GM12874 (cell line): ENCODE data around the gene TRIM75.

Experiments used
- TF ChIP-seq, protein P1 (sequence below): IDR thresholded peaks from 2 replicates; pipeline ENCODE4 v1.5.1; 2011; ENCODE audit warnings: low read depth, mild to moderate bottlenecking, control low read depth, low read length, moderate library complexity; ENCODE audit not compliant: insufficient read depth

The TRIM75 gene

DNA sequence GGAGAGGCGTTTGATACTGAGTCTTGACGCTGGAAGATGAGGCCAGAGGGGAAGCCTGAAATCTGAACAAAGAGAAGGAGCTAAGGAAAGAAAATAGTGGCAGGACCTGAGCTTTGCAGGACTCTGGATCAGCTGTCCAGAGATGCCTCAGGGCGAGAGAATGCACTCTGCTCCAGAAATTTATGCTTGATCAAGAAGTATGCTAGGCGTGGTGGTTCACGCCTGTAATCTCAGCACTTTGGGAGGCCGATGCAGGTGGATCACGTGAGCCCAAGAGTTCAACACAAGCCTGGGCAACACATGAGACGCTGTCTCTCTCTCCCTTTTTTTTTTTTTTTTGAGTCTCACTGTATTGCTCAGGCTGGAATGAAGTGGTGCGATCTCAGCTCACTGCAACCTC, 1.9 kb downstream of the TRIM75 start:
- TF ChIP-seq, protein P1, sequence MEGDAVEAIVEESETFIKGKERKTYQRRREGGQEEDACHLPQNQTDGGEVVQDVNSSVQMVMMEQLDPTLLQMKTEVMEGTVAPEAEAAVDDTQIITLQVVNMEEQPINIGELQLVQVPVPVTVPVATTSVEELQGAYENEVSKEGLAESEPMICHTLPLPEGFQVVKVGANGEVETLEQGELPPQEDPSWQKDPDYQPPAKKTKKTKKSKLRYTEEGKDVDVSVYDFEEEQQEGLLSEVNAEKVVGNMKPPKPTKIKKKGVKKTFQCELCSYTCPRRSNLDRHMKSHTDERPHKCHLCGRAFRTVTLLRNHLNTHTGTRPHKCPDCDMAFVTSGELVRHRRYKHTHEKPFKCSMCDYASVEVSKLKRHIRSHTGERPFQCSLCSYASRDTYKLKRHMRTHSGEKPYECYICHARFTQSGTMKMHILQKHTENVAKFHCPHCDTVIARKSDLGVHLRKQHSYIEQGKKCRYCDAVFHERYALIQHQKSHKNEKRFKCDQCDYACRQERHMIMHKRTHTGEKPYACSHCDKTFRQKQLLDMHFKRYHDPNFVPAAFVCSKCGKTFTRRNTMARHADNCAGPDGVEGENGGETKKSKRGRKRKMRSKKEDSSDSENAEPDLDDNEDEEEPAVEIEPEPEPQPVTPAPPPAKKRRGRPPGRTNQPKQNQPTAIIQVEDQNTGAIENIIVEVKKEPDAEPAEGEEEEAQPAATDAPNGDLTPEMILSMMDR: no peak

DNA sequence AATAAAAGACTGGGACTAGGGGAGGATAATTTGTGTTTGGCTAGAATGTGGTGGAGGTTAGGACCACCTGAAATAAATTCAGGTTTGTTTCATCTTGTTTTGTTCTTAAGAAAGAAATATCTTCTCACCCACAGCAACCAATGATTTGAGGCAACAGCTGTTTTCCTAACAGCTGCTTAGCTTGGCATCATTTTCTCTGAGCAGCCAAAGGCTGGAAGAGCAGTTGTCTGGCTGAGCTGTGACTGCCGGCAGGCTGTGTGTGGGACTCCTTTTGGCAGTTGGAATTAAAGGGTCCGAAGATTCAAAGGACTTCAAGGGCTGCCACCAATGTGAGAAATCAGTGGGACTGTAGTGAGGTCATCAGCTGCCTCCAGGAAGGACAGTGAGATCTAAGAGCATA, 5.0 kb downstream of the TRIM75 start:
- TF ChIP-seq, protein P1: no peak

DNA sequence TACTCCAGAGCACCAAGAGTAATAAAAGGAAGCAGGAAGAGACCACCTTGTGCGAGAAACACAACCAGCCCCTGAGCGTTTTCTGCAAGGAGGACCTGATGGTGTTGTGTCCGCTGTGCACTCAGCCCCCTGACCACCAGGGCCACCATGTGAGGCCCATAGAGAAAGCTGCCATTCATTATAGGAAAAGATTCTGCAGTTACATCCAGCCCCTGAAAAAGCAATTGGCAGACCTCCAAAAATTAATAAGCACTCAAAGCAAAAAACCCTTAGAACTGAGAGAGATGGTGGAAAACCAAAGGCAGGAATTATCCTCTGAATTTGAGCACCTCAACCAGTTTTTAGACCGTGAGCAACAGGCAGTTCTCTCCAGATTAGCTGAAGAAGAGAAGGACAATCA, 5.7 kb downstream of the TRIM75 start:
- TF ChIP-seq, protein P1: no peak

DNA sequence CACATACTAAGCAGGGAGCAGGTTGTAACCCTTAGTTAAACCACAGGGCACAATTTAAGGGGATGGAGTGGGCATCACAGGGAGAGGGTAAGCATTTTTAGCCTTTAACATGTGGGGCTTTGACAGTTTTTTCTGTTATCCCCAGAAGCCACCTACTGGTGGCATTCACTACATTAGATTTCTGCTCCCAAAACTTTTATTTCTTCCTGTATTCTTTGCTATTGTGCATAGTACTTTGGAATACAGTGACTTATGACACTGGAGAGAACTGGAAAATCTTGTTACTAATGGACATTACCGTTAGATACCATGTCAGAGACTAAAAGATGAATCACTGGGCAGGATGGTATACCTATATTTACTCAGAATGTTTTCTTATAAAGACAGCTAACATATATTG, 7.3 kb downstream of the TRIM75 start:
- TF ChIP-seq, protein P1: peak; percentile 24; the same call in 1 of the 2 replicates

DNA sequence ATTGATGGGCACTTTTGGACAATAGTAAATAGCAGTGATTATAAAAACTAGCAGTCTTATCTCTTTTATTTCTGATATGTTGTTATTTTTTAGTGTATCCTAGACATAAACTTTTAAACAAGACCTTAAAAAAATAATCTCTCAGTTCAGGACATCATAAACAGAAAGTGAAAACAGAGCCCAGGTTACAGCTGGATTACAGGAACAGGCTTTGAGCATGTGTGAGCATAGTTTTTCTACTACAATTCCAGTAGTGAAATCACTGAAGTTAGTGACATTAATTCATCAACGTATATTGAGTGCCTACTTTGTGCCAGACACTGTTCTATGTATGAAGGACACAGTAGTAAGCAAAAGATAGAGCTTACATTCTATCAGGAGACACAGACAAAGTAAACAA, 16.9 kb downstream of the TRIM75 start:
- TF ChIP-seq, protein P1: no peak

DNA sequence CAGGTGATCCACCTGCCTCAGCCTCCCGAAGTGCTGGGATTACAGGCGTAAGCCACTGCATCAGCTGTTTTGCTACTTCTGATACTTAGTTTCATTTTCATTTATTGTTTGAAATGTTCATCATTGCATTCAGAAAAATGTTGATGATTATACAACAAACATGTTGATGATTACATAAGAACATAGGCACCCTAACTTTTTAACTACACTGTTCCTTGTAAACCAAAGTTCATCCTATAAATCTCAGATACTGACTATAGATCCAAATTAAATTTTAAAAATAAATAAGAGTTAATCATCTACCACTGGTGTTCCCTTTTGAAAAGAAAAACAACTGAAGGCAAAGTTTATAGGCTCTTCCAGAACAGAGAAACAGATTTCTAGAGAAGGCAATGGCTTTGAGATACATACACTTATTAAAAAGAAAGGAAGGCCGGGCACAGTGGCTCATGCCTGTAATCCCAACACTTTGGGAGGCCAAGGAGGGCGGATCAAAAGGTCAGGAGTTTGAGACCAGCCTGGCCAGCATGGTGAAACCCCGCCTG, 23.4 kb downstream of the TRIM75 start:
- TF ChIP-seq, protein P1: no peak

DNA sequence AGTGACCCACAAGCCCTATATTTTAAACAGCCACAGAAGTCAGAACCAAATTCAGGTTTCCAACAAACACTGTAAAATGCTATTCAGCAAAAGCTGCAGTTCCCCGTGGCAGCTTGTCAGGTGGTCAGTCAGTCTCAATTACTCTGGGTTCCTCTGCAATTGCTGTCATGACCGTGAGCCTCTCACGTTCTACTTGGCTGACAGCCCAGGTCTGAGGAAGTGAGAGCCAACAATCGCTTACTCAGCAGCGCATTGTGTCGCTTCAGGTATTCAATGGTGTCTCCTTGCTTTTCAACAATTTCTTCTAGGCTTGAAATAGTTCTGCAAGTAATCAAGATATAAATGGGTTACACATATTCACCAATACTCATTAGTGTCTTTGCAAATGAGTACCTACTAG, 25.8 kb downstream of the TRIM75 start:
- TF ChIP-seq, protein P1: no peak
